CD4-positive, alpha-beta T cell treated with Interleukin-1 beta for 1 hour (primary cell): ENCODE results near the gene PRDX4.
"Not testable (repeated sequence)": the region's sequence is repeated elsewhere in the genome, so short reads cannot be mapped to it uniquely, and the experiment has no call there.

Experiments
- DNase-seq, 2 donors: peaks; one replicate each; pipeline ENCODE4 v3.0.0-alpha.2; 2020 to 2022

Gene PRDX4

DNA sequence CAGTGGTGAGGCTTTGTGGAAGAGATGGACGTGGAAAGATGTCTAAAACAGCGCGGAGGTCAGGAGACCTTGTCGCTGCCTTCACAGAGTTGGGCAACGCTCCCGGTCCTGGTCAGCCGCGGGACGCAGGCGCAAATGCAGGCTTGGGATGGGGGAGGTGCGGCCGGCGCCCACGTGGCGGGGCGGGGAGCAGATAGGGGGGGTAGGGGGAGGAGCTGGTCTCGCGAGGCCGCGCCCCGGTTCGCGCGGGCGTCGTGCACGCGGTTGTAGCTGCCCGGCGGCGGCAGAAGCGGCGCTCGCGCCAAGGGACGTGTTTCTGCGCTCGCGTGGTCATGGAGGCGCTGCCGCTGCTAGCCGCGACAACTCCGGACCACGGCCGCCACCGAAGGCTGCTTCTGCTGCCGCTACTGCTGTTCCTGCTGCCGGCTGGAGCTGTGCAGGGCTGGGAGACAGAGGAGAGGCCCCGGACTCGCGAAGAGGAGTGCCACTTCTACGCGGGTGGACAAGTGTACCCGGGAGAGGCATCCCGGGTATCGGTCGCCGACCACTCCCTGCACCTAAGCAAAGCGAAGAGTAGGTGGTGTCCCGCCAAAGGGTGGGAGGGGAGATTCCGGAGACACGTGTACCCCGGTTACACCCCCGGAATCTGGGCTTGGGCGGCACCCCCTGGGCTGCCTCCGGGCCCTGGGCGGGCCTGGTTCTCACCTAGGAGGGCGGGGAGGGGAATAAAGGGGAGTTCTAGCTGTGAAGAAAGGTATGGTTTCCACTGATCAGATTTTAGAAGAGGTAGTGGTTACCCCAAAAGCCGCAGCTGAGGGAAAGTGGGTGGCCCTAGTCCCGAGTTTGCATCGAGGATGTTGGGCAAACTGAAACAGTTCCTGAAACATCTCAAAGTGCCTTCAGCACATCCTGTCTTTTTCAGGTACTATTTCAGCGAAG lies at the start of gene PRDX4:
TSS of gene PRDX4 (plus strand) at position 255 of the 939 bp plus-strand sequence. CDS start at position 333, 78 bp downstream.
- peak; percentile 71 to 80 for DNase-seq

DNA sequence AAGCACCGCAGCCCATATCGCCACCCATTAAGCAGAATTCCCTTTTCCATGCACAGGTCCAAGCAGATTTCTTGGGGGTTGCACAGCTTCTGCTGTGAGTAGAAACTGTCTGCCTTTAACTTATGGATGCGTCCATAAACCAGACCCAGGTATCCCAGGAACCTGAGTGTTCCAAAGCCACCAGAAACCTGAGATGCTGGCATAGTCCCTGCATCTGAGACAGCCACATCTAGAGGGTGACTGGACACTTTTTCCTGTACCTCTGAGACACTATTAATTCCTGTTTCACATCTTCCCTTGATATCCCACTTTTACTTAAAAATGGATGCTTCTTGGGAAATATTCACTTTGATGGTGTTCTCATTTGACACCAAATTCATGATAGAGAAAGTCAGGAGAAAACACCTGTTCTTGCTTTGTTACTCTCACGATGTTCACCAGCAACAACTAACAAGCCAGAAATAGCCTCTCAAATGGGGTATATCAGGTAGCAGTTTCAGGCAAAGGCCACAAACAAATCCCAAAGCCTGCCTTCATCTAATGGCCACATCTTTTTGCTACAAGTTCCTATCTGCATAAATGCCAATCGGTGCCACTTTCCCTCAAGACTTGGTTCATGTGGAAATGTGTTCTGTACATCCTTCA lies 45.5 kb upstream of the PRDX4 start:
- no peak for DNase-seq

DNA sequence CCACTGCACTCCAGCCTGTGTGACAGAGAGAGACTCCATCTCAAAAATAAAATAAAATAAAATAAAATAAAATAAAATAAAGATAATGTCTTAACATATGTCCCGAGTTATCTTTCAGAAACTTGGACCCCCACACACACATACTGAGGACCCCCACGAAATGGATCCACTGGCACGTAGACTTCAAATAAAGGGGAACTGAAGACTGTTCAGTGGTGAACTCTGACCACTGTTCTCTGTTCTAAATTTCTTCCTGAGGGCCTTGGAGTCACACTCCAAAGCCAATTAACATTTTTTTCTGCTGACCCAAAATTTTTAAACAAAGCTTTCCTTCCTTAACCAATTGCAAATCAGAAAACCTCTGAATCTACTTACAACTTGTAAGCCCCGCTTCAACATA lies 43.5 kb upstream of the PRDX4 start:
- DNase-seq, result no peak

DNA sequence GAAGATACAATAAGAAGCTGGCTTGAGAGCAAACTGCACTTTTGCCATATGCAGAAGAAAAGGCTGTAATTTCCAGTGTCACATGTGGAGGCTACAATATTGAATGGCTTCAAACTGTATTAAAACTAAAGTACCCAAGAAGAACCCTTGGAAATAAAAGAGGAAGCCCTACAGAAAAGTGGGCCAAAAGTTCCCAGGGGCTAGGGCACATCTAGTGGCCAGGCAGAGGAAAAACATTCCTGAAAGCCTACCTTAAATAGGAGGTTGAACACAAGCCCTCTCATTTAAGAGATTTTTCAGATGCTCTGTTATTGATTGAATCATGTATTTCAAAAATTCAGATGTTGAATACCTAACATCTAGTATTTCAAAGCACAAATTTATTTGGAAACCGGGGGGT lies 40.6 kb upstream of the PRDX4 start:
- no peak for DNase-seq

DNA sequence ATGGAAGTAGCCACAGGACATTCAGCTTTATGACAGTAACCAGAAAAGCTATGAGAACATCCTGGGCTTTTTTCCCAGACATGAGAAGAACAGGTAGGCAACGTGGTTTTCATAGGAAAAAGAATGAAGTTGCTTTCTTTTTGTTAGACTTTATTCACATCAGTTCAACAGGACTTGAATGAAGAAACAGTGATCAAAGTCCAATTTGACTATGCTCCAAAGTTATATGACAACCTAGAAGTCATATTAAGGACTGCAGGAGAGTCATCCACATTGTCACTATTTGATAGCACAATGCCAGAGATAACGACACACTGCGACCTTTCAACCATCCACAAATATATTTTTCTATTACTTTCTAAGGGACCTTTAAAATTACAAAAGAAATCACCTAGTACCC lies 39.2 kb upstream of the PRDX4 start:
- no peak for DNase-seq

DNA sequence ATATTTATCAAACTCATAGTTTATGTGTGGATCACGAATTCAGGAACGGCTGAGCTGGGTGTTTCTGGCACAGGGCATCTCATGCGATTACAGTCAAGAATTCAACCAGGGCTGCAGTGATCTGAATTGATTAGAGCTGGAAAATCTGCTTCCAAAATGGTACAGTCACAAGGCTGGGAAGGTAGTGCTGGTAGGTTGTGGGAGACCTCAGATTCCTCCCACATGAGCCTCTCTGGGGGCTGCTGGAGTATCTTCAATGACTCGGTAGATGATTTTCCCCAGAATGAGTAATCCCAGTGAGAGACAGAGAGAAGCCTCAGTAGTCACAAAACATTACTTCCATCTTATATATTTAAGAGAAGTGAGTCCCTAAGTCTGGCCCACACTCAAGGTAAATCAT lies 36.2 kb upstream of the PRDX4 start:
- no peak for DNase-seq

DNA sequence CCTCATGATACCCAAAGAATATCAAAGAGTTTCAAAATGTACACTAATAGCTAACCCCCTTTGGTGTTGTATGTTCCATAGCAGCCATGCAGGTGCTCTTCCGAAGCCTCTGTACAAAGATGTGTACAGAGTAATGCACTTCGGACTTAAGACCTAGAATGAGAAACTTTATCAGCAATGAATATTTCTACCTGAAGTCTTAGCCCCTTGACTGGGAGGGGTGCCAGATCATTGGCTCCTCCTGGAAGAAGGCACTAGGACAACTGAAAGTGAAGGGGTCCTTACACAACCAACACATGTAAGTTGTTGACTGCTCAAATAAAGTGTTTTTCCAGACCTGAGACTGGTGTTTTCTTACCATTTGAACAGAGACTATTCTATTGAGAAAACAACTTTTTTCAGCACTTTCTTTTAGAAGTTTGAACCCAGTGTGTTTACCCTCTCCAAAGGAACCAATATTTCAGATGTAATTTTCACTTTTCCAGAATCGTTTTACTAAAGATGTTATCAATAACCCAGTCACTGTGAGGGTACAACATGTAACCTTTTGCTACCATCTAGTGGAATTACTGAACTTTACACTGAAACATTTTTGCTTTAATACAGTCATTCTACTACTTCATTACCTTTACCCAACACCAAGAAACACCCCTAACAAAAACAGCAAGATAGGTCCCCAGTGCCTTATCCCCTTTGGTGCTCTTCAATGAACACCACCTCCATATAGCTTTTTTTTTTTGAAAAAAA lies 33.3 kb upstream of the PRDX4 start:
- DNase-seq, result no peak

DNA sequence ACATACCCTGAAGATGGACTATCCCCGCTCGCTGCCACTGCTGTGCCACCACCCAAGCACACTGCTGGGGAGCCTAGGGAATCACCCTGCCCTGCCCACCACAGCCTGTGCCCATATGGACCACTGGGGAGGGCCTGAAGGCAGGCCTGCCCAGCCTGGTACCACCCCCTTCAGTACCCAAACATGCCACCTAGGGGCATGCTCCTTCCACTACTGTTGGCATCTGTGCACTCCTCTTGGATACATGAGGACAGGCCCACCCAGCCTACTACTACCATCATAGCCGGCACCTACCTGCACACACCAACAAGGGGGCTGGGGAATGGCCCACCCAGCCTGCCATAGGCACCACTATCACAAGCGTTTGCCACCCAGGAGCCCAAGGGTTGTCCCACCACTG lies 30.1 kb upstream of the PRDX4 start:
- DNase-seq, result no peak

DNA sequence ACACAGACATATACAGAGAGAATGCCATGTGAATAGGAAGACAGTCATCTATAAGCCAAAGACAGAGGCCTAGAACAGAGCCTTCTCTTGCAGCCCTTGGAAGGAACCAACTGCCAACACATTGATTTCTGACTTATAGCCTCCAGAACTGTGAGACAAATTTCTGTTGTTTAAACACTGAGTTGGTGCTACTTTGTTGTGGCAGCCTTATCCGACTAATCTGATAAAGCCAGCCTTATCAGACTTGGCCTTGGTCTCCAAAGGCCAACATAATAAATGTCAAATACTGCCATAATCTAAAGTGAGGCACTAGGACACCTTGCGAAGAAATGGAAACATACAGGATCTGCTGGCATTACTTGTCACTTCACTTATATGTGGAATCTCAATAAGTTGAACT lies 24.3 kb upstream of the PRDX4 start:
- no peak for DNase-seq

DNA sequence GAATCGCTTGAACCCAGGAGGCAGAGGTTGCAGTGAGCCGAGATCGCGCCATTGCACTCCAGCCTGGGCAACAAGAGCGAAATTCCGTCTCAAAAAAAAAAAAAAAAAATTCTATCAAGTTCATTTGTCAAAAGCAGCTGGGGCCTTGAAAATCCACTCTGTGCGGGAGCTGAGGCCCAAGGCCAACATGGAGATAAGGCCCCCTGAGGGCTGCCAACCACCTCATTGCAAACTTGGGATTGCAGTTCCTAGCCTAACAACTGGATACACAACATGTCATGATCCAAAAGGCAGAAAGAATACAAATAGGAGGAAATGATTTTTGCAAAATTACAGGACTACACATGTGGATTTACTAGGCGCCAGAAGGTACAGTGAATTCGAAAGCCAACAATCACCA lies 22.5 kb upstream of the PRDX4 start:
- no peak for DNase-seq

DNA sequence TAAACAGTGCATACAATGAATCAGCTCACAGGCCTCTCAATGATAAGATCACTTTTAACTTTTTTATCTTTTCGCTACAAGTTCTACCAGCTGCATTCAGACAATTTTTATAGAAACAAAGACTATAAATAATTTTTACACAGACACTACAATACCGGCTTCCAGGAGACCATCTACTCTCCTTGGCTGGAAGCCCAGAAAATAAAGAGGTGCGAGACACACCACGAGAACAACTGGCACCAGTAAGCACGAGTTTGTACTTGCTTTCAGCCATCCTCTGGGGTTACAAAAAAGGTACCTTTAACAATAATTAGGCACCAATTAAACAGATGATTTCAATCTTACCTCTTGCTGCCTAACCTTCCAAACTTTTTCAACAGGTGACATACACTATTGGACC lies 11.2 kb upstream of the PRDX4 start:
- no peak for DNase-seq

DNA sequence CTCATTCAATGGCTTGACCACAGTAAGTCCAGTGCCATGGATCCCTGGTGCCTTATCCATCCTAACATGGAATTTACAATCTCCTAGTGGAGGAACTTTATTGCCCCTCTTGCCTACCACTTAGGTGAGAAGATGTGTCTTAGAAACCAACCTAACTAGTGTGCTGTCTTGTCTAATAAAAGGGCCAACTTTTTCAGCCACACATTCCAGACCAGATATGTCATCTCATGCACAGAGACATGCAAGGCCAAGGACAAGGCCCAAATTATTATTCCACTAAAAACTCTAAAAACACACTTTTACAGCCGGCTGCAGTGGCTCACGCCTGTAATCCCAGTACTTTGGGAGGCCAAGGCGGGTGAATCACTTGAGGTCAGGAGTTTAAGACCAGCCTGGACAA lies 10.6 kb upstream of the PRDX4 start:
- no peak for DNase-seq

DNA sequence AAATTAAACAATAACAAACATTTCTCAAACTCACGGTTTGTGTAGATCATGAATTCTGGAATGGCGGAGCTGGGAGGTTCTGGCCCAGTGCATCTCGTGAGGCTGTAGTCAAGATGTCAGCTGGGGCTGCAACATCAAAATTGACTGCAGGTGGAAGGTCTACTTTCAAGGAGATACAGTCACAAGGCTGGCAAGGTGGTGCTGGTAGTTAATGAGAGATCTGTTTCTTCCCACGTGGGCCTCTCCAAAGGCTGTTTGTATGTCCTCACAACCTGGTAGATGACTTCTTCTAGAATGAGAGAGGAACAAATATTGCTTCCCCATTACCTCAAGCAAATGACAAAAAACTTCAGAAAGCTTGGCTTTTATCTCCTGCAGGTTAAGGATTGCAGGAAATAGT lies 8.0 kb upstream of the PRDX4 start:
- DNase-seq, result no peak

DNA sequence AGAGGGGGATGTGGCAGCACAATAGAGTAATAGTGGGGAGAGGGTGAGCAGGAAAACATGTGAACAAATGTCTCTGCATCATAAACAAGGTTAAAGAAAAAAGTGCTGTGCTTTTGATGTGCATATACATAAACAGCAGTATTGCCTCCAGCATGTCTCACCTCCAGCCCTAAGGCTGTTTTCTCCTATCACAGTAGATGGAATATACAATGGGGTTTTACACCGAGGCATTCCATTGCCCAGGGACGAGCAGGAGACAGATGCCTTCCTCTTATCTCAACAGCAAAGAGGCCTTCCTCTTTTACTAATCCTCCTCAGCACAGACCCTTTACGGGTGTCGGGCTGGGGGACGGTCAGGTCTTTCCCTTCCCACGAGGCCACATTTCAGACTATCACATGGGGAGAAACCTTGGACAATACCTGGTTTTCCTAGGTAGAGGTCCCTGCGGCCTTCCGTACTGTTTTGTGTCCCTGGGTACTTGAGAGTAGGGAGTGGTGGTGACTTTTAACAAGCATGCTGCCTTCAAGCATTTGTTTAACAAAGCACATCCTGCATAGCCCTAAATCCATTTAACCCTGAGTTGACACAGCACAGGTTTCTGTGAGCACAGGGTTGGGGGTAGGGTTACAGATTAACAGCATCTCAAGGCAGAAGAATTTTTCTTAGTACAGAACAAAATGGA lies 7.1 kb upstream of the PRDX4 start:
- not testable (repeated sequence) for DNase-seq

DNA sequence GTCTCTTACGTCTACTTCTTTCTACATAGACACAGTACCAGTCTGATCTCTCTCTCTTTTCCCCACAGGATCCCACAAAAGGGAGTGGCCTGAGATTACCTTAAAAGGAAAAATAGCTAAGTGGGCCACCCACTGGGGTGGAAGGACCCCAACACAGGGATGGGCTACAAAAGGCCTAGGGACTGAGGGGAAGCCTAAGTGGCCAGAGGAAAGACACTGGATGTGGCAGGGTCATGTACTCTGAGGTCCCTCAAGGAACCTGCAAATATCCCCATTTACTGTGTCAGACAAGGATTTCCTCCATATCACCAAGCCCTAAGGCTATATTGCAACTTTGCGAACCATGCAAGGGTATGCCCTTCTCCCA lies 6.5 kb upstream of the PRDX4 start:
- DNase-seq, result no peak

DNA sequence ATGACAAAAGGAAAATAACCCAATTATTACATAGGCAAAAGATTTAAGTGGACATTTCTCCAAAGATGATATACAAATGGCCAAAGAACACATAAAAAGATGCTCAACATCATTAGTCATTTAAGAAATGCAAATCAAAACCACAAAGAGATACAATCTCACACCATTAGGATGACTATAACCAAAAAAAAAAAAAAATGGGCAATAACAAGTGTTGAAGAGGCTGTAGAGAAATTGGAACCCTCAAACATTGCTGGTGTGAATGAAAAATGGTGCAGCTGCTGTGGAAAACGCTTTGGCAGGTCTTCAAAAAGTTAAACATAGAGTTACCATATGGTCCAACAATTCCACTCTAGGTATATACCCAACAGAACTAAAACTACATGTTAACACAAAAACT lies 5.6 kb upstream of the PRDX4 start:
- no peak for DNase-seq

DNA sequence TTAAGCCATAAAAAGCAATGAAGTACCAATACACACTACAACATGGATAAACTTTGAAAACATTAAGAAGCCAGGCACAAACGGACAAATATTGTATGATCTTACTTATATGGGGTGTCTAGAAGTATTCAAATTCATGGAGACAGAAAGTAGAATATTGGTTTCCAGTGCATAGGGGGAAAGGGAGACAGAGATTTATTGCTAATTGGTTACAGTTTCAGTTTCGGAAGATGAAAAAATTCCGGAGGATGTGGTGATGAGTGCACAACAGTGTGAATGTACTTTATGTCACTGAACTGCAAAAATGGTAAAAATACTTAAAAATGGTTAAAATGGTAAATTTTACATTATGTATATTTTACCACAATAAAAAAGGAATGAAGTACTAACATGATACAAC lies 5.1 kb upstream of the PRDX4 start:
- DNase-seq, result peak in 1 of 2 donors; percentile 39

DNA sequence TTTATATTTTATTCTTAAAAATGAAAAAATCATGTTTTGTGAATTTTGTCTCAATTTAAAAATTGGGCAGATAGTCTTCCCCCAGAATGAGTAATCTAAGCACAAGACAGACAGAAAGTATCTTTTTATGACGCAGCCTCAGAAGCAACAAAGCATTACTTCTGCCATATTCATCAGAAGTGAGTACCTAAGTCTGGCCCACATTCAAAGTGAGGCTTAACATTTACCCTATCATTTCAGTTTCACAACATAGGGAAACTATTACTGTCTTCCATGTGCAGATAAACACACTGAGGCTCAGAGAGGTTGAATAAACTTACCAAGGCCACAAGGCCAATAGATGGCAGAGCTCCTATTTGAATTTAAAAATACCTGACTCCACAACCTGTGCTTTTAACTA lies 4.4 kb upstream of the PRDX4 start:
- DNase-seq, result no peak

DNA sequence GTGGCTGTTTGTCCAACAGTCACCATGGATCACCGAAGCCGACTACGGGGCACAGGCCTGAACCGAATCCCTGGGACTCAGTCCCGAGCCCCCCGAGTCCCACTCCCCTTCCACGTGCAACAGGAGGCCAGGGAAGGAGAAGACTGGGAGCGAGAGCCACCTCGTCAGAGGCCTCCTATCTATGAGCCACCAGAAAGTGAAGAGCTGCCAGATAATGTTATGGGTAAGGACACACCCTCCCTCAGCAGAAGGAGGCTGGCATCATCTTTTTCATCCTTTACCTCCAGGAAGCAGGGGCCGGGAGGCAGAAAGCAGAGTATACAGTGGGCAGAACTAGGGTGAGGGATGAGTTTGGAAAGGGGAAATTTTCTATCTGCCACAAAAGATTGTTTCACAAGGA lies 2.8 kb upstream of the PRDX4 start:
- no peak for DNase-seq

DNA sequence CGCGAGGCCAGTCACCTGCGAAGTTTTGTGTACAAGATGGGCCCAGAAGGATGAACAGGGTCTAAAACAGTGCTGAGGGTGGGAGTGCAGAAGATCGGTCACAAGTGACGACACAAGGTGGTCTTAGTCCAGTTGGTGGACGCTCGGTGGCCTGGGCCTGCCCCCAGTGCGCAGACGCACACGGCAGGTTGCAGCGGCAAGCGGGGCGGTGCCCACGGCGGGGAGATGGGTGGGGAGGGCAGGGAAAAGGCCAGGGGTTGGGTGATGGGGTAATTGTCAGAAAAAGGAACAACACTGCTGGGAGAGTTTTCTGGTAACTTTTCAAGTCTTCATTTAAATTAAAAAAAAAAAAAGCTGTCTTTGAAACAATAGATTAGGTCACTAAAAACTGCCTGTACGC lies 1.0 kb upstream of the PRDX4 start:
- DNase-seq, result no peak

DNA sequence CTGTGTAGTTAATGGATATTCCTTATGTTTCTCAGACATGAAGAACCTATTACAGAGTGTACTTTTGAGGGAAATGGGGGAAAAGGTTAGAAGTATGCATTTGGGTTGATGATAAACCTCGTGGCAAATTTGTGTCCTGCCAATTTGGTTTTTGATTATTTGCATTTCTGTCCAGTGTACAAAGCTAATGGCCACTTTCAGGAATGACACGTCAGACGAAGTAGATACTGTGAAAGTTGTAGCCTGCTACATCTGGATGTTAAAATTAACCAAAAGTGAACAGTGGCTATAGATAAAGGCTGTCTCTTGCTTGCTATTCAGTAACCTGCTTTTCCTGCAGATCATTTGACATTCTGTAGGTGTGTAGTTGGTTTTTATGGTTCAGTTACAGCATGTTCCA lies 1.0 kb downstream of the PRDX4 start:
- DNase-seq, result no peak

DNA sequence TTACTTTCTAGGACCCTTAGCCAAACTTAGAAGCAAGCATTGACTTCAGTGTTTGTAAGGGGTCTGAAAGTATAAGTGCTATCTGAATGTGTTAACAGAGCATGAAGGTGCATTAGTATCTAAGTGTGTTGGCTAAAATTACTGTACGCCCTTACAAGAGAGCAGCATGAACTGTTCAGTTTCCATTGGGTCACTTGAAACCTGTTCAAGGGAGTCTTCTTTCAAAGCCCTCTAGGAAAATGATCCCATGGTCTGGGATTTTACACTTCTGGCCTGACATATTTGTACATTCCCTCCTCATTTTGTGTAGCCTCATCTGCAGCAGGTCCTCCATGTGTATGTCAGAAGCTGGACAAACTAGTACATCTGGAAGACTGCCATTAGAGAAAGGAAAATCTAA lies 3.2 kb downstream of the PRDX4 start:
- DNase-seq, result no peak

DNA sequence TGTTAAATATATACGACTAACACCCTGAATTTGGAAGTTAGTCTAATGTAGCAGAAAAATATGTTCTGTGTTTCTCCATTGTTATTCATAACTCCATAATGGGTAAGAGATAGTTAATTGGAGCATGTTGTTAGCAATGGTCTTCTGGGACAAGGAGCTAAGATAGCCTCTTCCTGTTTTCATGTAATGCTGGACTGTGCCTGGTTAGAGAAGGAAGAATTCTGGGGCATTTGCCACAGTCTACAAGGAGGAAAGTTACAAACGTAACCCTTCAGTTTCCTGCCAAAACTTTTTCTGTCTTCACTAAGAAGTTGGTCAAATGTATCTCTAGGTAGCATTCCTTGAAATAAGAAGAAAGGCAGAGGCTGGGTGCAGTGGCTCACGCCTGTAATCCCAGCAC lies 5.8 kb downstream of the PRDX4 start:
- no peak for DNase-seq
